H1 (cell line): ENCODE measurements around the gene GAS7.

Source experiments
- CHD1 ChIP-seq: IDR thresholded peaks from 2 replicates; pipeline ENCODE4 v1.6.1; 2012; ENCODE audit warnings: low read depth, low read length, improper control_type of control experiment
- EGR1 ChIP-seq: IDR thresholded peaks from 2 replicates; pipeline ENCODE4 v1.6.1; 2011; ENCODE audit warnings: low read depth, low read length, borderline replicate concordance
- EZH2 ChIP-seq: fragments of 200-600 bp; sonication (generic); IDR thresholded peaks from 2 replicates; pipeline ENCODE4 v1.7.1; 2012; ENCODE audit warnings: low read depth, mild to moderate bottlenecking, moderate library complexity, low read length, inconsistent platforms; ENCODE audit not compliant: severe bottlenecking
- GABPA ChIP-seq: IDR thresholded peaks from 2 replicates; pipeline ENCODE4 v1.6.1; 2011; ENCODE audit warnings: mild to moderate bottlenecking, low read length, moderate library complexity, borderline replicate concordance; ENCODE audit not compliant: insufficient read depth
- JUND ChIP-seq: IDR thresholded peaks from 2 replicates; pipeline ENCODE4 v1.6.1; 2011; ENCODE audit warnings: mild to moderate bottlenecking, improper control_type of control experiment, low read length
- NANOG ChIP-seq: IDR thresholded peaks from 2 replicates; pipeline ENCODE4 v1.6.1; 2011; ENCODE audit warnings: low read length, low read depth, mild to moderate bottlenecking, inconsistent platforms; ENCODE audit not compliant: insufficient read depth, poor library complexity, severe bottlenecking
- POLR2A ChIP-seq, 2 experiments: IDR thresholded peaks; 1 replicate in 1 of 2; 2 replicates in 1 of 2; pipeline ENCODE4 v1.6.1; 2011; ENCODE audit warnings: low read depth in 2 of 2, low read length in 2 of 2, mild to moderate bottlenecking in 2 of 2; ENCODE audit errors: control extremely low read depth in 1 of 2
- POLR2AphosphoS5 ChIP-seq: IDR thresholded peaks from 2 replicates; pipeline ENCODE4 v1.6.1; 2011; ENCODE audit warnings: low read depth, low read length
- RAD21 ChIP-seq, 2 experiments: IDR thresholded peaks in 1 of 2; conservative IDR thresholded peaks in 1 of 2; 2 replicates each; pipeline ENCODE4 v1.6.1; 2011; ENCODE audit warnings: low read depth in 2 of 2, low read length in 2 of 2, improper control_type of control experiment in 1 of 2, inconsistent platforms in 1 of 2, mild to moderate bottlenecking in 1 of 2, moderate library complexity in 1 of 2
- RNF2 ChIP-seq: fragments of 200-900, 300-1000 bp; sonication (generic); IDR thresholded peaks from 2 replicates; pipeline ENCODE4 v1.7.1; 2016; ENCODE audit warnings: borderline replicate concordance, low read depth, mild to moderate bottlenecking, antibody characterized with exemption, low read length; ENCODE audit not compliant: poor library complexity, severe bottlenecking; ENCODE audit errors: missing control alignments
- TAF1 ChIP-seq: IDR thresholded peaks from 2 replicates; pipeline ENCODE4 v1.6.1; 2011; ENCODE audit warnings: mild to moderate bottlenecking, low read depth, low read length
- YY1 ChIP-seq: IDR thresholded peaks from 2 replicates; pipeline ENCODE4 v1.6.1; 2011; ENCODE audit warnings: low read depth, mild to moderate bottlenecking, low read length
- ZNF274 ChIP-seq: IDR thresholded peaks from 2 replicates; pipeline ENCODE4 v1.7.0; 2012; ENCODE audit warnings: low read length, borderline replicate concordance; ENCODE audit errors: extremely low read depth
- TF ChIP-seq, protein P1 (sequence below), 3 experiments: IDR thresholded peaks; 1 replicate in 2 of 3; 2 replicates in 1 of 3; pipeline versions ENCODE4 v1.5.1 to v1.6.1; 2011; ENCODE audit warnings: low read length in 3 of 3, mild to moderate bottlenecking in 3 of 3, inconsistent platforms in 2 of 3, low read depth in 1 of 3, moderate library complexity in 1 of 3; ENCODE audit not compliant: insufficient read depth in 1 of 3; ENCODE audit errors: control extremely low read depth in 1 of 3

GRCh38 chr17:10169290-10169689 lies 29.1 kb downstream of the GAS7 start:
- TF ChIP-seq NANOG = no peak
- TF ChIP-seq, protein P1, sequence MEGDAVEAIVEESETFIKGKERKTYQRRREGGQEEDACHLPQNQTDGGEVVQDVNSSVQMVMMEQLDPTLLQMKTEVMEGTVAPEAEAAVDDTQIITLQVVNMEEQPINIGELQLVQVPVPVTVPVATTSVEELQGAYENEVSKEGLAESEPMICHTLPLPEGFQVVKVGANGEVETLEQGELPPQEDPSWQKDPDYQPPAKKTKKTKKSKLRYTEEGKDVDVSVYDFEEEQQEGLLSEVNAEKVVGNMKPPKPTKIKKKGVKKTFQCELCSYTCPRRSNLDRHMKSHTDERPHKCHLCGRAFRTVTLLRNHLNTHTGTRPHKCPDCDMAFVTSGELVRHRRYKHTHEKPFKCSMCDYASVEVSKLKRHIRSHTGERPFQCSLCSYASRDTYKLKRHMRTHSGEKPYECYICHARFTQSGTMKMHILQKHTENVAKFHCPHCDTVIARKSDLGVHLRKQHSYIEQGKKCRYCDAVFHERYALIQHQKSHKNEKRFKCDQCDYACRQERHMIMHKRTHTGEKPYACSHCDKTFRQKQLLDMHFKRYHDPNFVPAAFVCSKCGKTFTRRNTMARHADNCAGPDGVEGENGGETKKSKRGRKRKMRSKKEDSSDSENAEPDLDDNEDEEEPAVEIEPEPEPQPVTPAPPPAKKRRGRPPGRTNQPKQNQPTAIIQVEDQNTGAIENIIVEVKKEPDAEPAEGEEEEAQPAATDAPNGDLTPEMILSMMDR (IDR thresholded peaks at IDR 0.05; ENCODE audit: control extremely low read depth in 1 of 3, insufficient read depth in 1 of 3, low read depth in 1 of 3, low read length in 3 of 3) = no peak
- TF ChIP-seq EZH2 = no peak
- no peak for TF ChIP-seq POLR2A (IDR thresholded peaks at IDR 0.05; ENCODE audit: control extremely low read depth in 1 of 2, low read depth in 2 of 2, low read length in 2 of 2)
- no peak for TF ChIP-seq RAD21 (IDR thresholded peaks at IDR 0.05 in 1 of 2, conservative IDR thresholded peaks at IDR 0.05 in 1 of 2; ENCODE audit: low read depth in 2 of 2, low read length in 2 of 2)
- no peak for TF ChIP-seq TAF1
- no peak for TF ChIP-seq EGR1
- TF ChIP-seq RNF2 = no peak
- no peak for TF ChIP-seq POLR2AphosphoS5
- no peak for TF ChIP-seq JUND
- no peak for TF ChIP-seq YY1
- no peak for TF ChIP-seq CHD1
- TF ChIP-seq ZNF274 = no peak
- TF ChIP-seq GABPA = no peak
